Cardiac muscle cell (in vitro differentiated cells and primary cell): ENCODE measurements around the gene EFCAB6. TPM values are rescaled to one million over a fixed set of nuclear protein-coding genes. Genes with fewer than 3 reads are reported as not detected.

Experiments used
- DNase-seq, 2 donors: peaks; one replicate each; pipeline versions ENCODE4 v3.0.0 to v3.0.0-alpha.2; 2010 to 2017; ENCODE audit warnings: low read depth in 1 of 2, low spot score in 1 of 2
- H3K27ac ChIP-seq: fragments of 200-600 bp; sonication (generic); 2 replicates; pipeline ENCODE4 v1.5.1; 2016
- H3K27me3 ChIP-seq: fragments of 200-600 bp; sonication (generic); 2 replicates; pipeline ENCODE4 v1.6.0; 2016; ENCODE audit warnings: control low read depth
- H3K36me3 ChIP-seq: fragments of 200-600 bp; sonication (generic); 2 replicates; pipeline ENCODE4 v1.5.1; 2016; ENCODE audit warnings: control low read depth
- H3K4me1 ChIP-seq: fragments of 200-600 bp; sonication (generic); 2 replicates; pipeline ENCODE4 v1.8.1; 2017; ENCODE audit warnings: low read depth, mild to moderate bottlenecking, mixed run types
- H3K4me3 ChIP-seq: fragments of 200-600 bp; sonication (generic); 2 replicates; pipeline ENCODE4 v1.5.1; 2016; ENCODE audit warnings: mild to moderate bottlenecking
- H3K9me3 ChIP-seq: fragments of 200-600 bp; sonication (generic); 2 replicates; pipeline ENCODE4 v1.5.1; 2017; ENCODE audit warnings: low read depth, mild to moderate bottlenecking, control low read depth
- polyA plus RNA-seq: library from polyadenylated mRNA; unstranded; fragments of >200 nt; fragmentation: Nextera tagmentation; extraction: Ambion mirVana; gene quantifications from 2 replicates; pipeline ENCODE4 v1.2.1, GENCODE V29; 2016
- total RNA-seq: library from RNA; depleted of rRNA; stranded (reverse); fragments of >200 nt; gene quantifications from 2 replicates; pipeline ENCODE4 v1.2.3, GENCODE V29; 2016
- TF ChIP-seq, protein P1 (sequence below): IDR thresholded peaks from 2 replicates; pipeline ENCODE4 v1.5.1; 2012; ENCODE audit warnings: low read depth, mild to moderate bottlenecking, low read length

EFCAB6 gene
- total and polyA plus RNA-seq, 2 experiments from 2014 or later = 1.5 to 3.8 TPM

GRCh38 chr22:43631846-43632245 is 180.3 kb downstream of the EFCAB6 start:
- DNase-seq = no peak
- Histone ChIP-seq H3K4me3 (no peak overlapping the region), H3K27me3 (no peaks in the 10 kb centered on the region), H3K9me3 (no peaks in the 10 kb centered on the region), H3K4me1 (no peaks in the 10 kb centered on the region), H3K36me3 (no peaks in the 10 kb centered on the region), H3K27ac (no peak overlapping the region)
- TF ChIP-seq, protein P1, sequence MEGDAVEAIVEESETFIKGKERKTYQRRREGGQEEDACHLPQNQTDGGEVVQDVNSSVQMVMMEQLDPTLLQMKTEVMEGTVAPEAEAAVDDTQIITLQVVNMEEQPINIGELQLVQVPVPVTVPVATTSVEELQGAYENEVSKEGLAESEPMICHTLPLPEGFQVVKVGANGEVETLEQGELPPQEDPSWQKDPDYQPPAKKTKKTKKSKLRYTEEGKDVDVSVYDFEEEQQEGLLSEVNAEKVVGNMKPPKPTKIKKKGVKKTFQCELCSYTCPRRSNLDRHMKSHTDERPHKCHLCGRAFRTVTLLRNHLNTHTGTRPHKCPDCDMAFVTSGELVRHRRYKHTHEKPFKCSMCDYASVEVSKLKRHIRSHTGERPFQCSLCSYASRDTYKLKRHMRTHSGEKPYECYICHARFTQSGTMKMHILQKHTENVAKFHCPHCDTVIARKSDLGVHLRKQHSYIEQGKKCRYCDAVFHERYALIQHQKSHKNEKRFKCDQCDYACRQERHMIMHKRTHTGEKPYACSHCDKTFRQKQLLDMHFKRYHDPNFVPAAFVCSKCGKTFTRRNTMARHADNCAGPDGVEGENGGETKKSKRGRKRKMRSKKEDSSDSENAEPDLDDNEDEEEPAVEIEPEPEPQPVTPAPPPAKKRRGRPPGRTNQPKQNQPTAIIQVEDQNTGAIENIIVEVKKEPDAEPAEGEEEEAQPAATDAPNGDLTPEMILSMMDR = no peak

DNA sequence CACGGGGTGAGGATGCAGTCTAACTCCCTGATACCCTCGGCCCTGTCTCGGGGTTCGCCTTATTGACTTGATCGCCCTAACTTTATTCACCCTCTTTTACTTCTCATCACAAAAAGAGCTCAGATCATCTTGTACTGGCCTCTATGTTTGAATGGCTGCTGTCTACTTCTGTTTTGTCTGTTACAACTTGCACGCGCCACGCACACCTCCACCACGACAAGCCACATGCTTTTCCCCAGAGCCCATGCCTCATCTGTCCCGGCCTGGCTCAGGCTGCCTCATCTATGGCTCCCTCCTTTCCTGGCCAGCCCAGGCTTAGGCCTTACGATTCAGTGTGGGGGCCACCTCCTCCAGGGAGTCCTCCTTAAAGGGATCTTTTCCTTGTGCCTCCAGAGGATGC is 180.9 kb downstream of the EFCAB6 start:
- Histone ChIP-seq H3K9me3 (no peaks in the 10 kb centered on the region), H3K4me1 (no peaks in the 10 kb centered on the region), H3K27me3 (no peaks in the 10 kb centered on the region), H3K4me3 (no peak overlapping the region), H3K27ac (no peak overlapping the region), H3K36me3 (no peaks in the 10 kb centered on the region)
- no peak for DNase-seq
- TF ChIP-seq, protein P1 = no peak

DNA sequence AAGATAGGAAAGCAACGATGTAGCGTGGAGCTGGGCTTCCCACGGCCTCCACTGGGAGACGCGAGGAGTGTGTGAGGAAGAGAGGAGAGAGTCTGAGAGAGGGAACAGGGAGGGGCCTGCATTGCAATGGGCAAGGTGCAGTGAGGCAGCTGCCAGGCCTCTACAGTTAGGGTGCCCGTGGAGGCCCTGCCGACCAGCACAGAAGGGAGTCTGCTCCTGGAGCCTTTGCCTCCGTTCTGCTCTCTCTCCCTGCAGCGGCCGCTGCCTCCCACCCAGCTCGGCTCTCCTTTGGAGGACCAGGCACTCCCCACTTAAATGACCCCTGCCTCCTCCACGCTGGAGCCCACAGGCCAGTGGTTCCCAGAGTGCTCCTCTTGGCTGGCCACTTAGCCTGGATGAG is 181.7 kb downstream of the EFCAB6 start:
- H3K27me3 ChIP-seq = no peaks in the 10 kb centered on the region
- no peaks in the 10 kb centered on the region for H3K4me1 ChIP-seq
- no peaks in the 10 kb centered on the region for H3K36me3 ChIP-seq
- DNase-seq = no peak
- H3K27ac ChIP-seq = no peak overlapping the region
- TF ChIP-seq, protein P1 = no peak
- H3K9me3 ChIP-seq = no peaks in the 10 kb centered on the region
- no peak overlapping the region for H3K4me3 ChIP-seq

DNA sequence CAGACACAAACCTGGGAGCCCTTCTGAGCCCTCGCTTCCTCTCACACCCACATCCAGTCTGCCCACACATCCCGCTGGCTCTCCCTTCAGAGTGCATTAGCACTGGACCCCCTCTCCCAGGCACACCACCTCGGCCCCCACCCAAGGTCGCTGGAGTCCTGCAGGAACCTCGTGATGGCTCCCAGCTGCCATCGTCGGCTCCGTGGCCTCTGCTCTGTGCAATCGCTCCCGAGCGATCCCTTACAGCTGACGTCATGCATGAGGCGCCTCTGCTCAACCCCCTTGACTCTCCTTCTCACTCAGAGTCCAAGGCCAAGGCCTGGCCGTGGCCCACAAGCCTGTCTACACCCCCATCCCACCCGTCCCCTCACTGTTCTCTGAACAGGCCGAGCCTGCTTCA is 183.9 kb downstream of the EFCAB6 start:
- TF ChIP-seq, protein P1 = no peak
- no peaks in the 10 kb centered on the region for H3K36me3 ChIP-seq
- H3K27ac ChIP-seq = no peak overlapping the region
- no peaks in the 10 kb centered on the region for H3K4me1 ChIP-seq
- no peaks in the 10 kb centered on the region for H3K27me3 ChIP-seq
- H3K4me3 ChIP-seq = no peak overlapping the region
- no peaks in the 10 kb centered on the region for H3K9me3 ChIP-seq
- peak in 1 of 2 donors; percentile 4 for DNase-seq

GRCh38 chr22:43627485-43628213 is 184.5 kb downstream of the EFCAB6 start:
- H3K27ac ChIP-seq = no peak overlapping the region
- H3K4me3 ChIP-seq = no peak overlapping the region
- H3K4me1 ChIP-seq = no peaks in the 10 kb centered on the region
- H3K9me3 ChIP-seq = no peaks in the 10 kb centered on the region
- H3K36me3 ChIP-seq = no peaks in the 10 kb centered on the region
- no peaks in the 10 kb centered on the region for H3K27me3 ChIP-seq
- TF ChIP-seq, protein P1 = no peak
- no peak for DNase-seq
